HL-60 (cell line): Measurements from ENCODE around the gene NLRP4.

Experiments used
- DNase-seq, 2 experiments: peaks; one replicate each; pipeline ENCODE4 v3.0.0-alpha.2; 2010 to 2020; ENCODE audit warnings: low read depth in 1 of 2, low spot score in 1 of 2
- H3K27ac ChIP-seq: fragments of 250-450 bp; sonication (Bioruptor Pico); replicated peaks from 2 replicates; pipeline ENCODE4 v1.5.1; 2020; ENCODE audit warnings: mild to moderate bottlenecking, moderate library complexity
- H3K27me3 ChIP-seq: fragments of 250-450 bp; sonication (Bioruptor Pico); 2 replicates; pipeline ENCODE4 v1.5.1; 2021; ENCODE audit warnings: mild to moderate bottlenecking, moderate library complexity; ENCODE audit not compliant: insufficient read depth, poor library complexity, severe bottlenecking
- H3K4me3 ChIP-seq: replicated peaks from 2 replicates; pipeline ENCODE4 v1.5.1; 2011; ENCODE audit warnings: mild to moderate bottlenecking, control low read depth, low read length; ENCODE audit not compliant: insufficient read depth
- GABPA ChIP-seq: IDR thresholded peaks from 2 replicates; pipeline ENCODE4 v1.6.1; 2012; ENCODE audit warnings: low read depth
- POLR2AphosphoS5 ChIP-seq: IDR thresholded peaks from 2 replicates; pipeline ENCODE4 v1.6.1; 2012; ENCODE audit warnings: low read depth
- SPI1 ChIP-seq: IDR thresholded peaks from 2 replicates; pipeline ENCODE4 v1.6.1; 2012; ENCODE audit warnings: low read depth, mild to moderate bottlenecking, borderline replicate concordance
- TF ChIP-seq, protein P1 (sequence below): IDR thresholded peaks from one replicate; pipeline ENCODE4 v1.5.1; 2011; ENCODE audit warnings: low read length, control low read depth, inconsistent platforms; ENCODE audit not compliant: insufficient read depth
- TF ChIP-seq, protein P2 (sequence below): IDR thresholded peaks from 2 replicates; pipeline ENCODE4 v1.6.1; 2012; ENCODE audit warnings: low read depth; ENCODE audit not compliant: insufficient replicate concordance

NLRP4 gene

DNA sequence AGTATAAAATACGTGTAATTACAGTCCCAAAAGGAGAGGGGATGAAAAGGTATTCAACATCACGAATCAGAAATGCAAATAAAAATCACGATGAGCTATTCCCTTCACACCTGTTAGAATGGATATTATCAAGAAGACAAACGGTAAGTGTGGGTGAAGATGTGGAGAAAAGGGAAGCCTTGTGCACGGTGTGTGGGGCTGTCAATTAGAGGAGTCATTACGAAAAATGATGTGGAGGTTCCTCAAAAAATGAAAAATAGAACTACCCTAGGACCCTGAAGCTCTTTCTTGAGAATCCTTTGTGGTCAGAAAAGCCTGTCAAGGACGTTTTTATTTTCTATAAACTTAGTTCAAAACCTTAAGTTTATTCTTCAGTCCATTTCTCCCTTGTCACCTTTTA is 23.9 kb upstream of the NLRP4 start:
- Histone ChIP-seq H3K4me3 (no peak overlapping the region), H3K27me3 (no peaks in the 10 kb centered on the region), H3K27ac (no peak overlapping the region)
- DNase-seq: no peak
- TF ChIP-seq GABPA (no peak), SPI1 (no peak), POLR2AphosphoS5 (no peak)
- TF ChIP-seq, protein P1, sequence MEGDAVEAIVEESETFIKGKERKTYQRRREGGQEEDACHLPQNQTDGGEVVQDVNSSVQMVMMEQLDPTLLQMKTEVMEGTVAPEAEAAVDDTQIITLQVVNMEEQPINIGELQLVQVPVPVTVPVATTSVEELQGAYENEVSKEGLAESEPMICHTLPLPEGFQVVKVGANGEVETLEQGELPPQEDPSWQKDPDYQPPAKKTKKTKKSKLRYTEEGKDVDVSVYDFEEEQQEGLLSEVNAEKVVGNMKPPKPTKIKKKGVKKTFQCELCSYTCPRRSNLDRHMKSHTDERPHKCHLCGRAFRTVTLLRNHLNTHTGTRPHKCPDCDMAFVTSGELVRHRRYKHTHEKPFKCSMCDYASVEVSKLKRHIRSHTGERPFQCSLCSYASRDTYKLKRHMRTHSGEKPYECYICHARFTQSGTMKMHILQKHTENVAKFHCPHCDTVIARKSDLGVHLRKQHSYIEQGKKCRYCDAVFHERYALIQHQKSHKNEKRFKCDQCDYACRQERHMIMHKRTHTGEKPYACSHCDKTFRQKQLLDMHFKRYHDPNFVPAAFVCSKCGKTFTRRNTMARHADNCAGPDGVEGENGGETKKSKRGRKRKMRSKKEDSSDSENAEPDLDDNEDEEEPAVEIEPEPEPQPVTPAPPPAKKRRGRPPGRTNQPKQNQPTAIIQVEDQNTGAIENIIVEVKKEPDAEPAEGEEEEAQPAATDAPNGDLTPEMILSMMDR: no peak
- TF ChIP-seq, protein P2, sequence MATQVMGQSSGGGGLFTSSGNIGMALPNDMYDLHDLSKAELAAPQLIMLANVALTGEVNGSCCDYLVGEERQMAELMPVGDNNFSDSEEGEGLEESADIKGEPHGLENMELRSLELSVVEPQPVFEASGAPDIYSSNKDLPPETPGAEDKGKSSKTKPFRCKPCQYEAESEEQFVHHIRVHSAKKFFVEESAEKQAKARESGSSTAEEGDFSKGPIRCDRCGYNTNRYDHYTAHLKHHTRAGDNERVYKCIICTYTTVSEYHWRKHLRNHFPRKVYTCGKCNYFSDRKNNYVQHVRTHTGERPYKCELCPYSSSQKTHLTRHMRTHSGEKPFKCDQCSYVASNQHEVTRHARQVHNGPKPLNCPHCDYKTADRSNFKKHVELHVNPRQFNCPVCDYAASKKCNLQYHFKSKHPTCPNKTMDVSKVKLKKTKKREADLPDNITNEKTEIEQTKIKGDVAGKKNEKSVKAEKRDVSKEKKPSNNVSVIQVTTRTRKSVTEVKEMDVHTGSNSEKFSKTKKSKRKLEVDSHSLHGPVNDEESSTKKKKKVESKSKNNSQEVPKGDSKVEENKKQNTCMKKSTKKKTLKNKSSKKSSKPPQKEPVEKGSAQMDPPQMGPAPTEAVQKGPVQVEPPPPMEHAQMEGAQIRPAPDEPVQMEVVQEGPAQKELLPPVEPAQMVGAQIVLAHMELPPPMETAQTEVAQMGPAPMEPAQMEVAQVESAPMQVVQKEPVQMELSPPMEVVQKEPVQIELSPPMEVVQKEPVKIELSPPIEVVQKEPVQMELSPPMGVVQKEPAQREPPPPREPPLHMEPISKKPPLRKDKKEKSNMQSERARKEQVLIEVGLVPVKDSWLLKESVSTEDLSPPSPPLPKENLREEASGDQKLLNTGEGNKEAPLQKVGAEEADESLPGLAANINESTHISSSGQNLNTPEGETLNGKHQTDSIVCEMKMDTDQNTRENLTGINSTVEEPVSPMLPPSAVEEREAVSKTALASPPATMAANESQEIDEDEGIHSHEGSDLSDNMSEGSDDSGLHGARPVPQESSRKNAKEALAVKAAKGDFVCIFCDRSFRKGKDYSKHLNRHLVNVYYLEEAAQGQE: no peak

DNA sequence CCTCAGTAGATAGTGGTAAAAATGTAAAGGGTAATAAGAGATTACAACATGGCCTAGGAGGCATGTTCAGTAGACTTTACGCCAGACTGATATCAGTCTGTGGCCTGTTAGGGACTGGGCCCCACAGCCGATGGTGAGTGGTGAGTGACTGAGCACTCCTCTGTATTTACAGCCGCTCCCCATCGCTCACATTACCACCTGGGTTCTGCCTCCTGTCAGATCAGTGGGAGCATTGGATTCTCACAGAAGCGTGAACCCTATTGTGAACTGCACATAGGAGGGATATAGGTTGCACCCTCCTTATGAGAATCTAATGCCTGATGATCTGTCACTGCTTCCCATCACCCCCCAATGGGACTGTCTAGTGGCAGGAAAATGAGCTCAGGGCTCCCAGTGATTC is 22.4 kb upstream of the NLRP4 start:
- TF ChIP-seq, protein P2: no peak
- no peak for TF ChIP-seq SPI1
- no peak for TF ChIP-seq POLR2AphosphoS5
- TF ChIP-seq GABPA: no peak
- TF ChIP-seq, protein P1: no peak
- Histone ChIP-seq H3K27ac (no peak overlapping the region), H3K27me3 (no peaks in the 10 kb centered on the region), H3K4me3 (no peak overlapping the region)
- no peak for DNase-seq

DNA sequence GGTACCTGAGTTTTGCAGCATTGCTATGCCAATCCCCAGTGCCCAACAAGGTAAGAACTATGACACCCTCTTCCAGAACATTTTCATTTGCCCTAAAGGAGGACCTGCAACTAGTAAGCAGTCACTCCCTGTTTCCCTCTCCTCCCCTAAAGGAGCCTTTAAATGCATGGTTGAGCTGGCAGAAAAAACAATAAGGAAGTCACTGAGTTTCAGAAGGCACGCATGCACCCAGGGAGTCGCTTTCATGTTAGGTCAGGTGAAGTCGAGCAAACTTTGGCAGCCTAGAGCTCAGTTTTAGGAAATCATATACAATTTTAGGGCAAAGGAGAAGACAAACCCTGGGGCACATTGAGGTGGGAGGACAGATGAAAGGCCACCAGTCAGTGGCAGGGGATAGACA is 16.3 kb upstream of the NLRP4 start:
- TF ChIP-seq SPI1: no peak
- TF ChIP-seq, protein P2: no peak
- TF ChIP-seq, protein P1: no peak
- TF ChIP-seq POLR2AphosphoS5: no peak
- no peak for TF ChIP-seq GABPA
- Histone ChIP-seq H3K27ac (no peak overlapping the region), H3K4me3 (no peak overlapping the region), H3K27me3 (no peaks in the 10 kb centered on the region)
- DNase-seq: no peak
